ENCODE measurements around the gene IRAK1. TPM values are rescaled to one million over a fixed set of nuclear protein-coding genes. Genes with fewer than 3 reads are reported as not detected.
A peak's percentile ranks its signal among the peaks of the same experiment; 100 is the strongest.

IRAK1 gene
- total RNA-seq, 4 donors from 2014 or later, result 33.0 to 84.7 (median 41.6) TPM

DNA sequence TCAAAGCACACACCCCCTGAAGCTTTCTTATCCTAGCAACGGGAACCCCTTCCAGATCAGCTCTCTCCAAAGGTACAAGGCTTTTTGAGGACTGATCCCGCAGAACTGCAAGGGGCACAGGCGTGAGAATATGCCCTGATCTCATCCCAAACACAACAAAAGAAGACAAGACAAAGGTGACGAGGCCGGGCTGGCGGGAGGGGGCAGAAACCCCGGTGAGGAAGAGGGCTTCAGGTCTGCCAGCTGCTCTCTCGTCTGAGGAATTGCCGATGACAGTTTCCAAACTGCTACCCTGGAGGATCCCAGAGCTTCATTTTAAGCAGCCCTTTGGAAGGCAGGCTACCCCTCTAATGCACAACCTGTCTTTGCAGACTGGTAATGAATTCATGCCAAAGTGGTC is 51.4 kb downstream of the IRAK1 start:
- Histone ChIP-seq H3K4me1 (peaks cover 2 to 59% (median 34%) of the 10 kb centered on the region in 3 donors), H3K9me3 (no peaks in the 10 kb centered on the region), H3K36me3 (peaks cover 0 to 11% of the 10 kb centered on the region in 2 donors), H3K27me3 (no peaks in the 10 kb centered on the region), H3K4me3 (peak overlapping the region in 1 of 2 donors; percentile 76), H3K27ac (peak overlapping the region in 3 of 4 donors; percentile 97 to 99 (median 99))
- TF ChIP-seq, protein P1, sequence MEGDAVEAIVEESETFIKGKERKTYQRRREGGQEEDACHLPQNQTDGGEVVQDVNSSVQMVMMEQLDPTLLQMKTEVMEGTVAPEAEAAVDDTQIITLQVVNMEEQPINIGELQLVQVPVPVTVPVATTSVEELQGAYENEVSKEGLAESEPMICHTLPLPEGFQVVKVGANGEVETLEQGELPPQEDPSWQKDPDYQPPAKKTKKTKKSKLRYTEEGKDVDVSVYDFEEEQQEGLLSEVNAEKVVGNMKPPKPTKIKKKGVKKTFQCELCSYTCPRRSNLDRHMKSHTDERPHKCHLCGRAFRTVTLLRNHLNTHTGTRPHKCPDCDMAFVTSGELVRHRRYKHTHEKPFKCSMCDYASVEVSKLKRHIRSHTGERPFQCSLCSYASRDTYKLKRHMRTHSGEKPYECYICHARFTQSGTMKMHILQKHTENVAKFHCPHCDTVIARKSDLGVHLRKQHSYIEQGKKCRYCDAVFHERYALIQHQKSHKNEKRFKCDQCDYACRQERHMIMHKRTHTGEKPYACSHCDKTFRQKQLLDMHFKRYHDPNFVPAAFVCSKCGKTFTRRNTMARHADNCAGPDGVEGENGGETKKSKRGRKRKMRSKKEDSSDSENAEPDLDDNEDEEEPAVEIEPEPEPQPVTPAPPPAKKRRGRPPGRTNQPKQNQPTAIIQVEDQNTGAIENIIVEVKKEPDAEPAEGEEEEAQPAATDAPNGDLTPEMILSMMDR (IDR thresholded peaks at IDR 0.05), result no peak
- TF ChIP-seq POLR2A (IDR thresholded peaks at IDR 0.05) (no peak), EP300 (IDR thresholded peaks at IDR 0.05) (no peak), POLR2AphosphoS5 (IDR thresholded peaks at IDR 0.05) (no peak)
- 92% methylated on average over 6 of the region's 9 CpGs; no CpG with 5 or more reads in 1 of the 2 donors for WGBS, 2 donors (ENCODE audit: low coverage in 1 of 2)
- no peak for ATAC-seq

DNA sequence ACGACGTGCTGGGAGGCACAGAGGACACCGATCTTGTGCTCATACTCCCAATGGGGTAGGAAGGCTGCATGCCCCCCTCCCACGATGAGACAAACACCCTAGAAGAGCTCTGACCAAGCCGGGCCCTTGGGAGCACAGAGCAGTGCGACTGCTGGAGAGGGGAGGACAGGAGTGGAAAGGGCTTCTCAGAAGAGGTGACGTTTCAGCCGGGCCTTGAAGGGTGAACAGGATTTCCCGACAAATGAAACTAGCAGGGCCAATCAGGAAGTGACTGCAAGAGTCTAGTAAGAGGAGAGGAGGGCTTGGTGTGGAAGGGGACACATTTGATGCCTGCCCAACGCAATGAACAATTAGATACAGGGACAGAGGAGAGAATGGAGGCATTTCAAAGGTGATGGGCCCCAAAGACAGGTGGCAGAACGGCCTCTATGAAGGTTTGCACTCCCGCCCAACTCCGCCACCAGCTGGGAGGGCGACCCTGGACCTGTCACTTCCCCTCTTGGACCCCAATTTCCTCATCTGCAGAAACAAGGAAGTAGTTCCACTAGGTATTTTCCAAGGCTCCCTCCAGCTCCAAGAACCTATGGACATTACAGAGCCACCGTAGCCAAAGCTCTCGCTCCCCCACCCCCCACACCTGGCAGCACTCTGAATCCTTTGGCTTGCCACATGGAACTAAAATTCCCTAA is 52.0 kb downstream of the IRAK1 start:
- H3K9me3 ChIP-seq, result no peaks in the 10 kb centered on the region
- H3K27me3 ChIP-seq, result no peaks in the 10 kb centered on the region
- H3K36me3 ChIP-seq, result peaks cover 0 to 17% of the 10 kb centered on the region in 2 donors
- peak overlapping the region in 3 of 4 donors; percentile 97 to 99 (median 99) for H3K27ac ChIP-seq
- 63% methylated on average over 13 of the region's 16 CpGs; no CpG with 5 or more reads in 1 of the 2 donors for WGBS, 2 donors (ENCODE audit: low coverage in 1 of 2)
- TF ChIP-seq EP300 (IDR thresholded peaks at IDR 0.05), result no peak
- TF ChIP-seq, protein P1 (IDR thresholded peaks at IDR 0.05), result no peak
- H3K4me3 ChIP-seq, result peak overlapping the region in 1 of 2 donors; percentile 76
- ATAC-seq, result no peak
- H3K4me1 ChIP-seq, result peaks cover 2 to 58% (median 34%) of the 10 kb centered on the region in 3 donors

- whole genome bisulfite sequencing, 2 donors (ENCODE audit: low coverage in 1 of 2), result 82% methylated on average over 5 of the region's 14 CpGs; no CpG with 5 or more reads in 1 of the 2 donors
- no peak for TF ChIP-seq POLR2A (IDR thresholded peaks at IDR 0.05)
- no peak for TF ChIP-seq EP300 (IDR thresholded peaks at IDR 0.05)
- TF ChIP-seq, protein P1 (IDR thresholded peaks at IDR 0.05), result no peak
- no peak for TF ChIP-seq POLR2AphosphoS5 (IDR thresholded peaks at IDR 0.05)
- Histone ChIP-seq H3K9me3 (no peaks in the 10 kb centered on the region), H3K4me1 (peaks cover 2 to 58% (median 34%) of the 10 kb centered on the region in 3 donors), H3K4me3 (no peak overlapping the region), H3K27ac (peak overlapping the region in 3 of 4 donors; percentile 97 to 99 (median 99)), H3K27me3 (no peaks in the 10 kb centered on the region), H3K36me3 (peaks cover 0 to 24% of the 10 kb centered on the region in 2 donors)
- ATAC-seq, result no peak
Observed at GRCh38 chrX:153966841-153967535, 52.7 kb downstream of the IRAK1 start.

GRCh38 chrX:153966283-153966688 is 53.4 kb downstream of the IRAK1 start:
- Histone ChIP-seq H3K27ac (peak overlapping the region in 3 of 4 donors; percentile 97 to 99 (median 99)), H3K4me3 (no peak overlapping the region), H3K36me3 (peaks cover 0 to 31% of the 10 kb centered on the region in 2 donors), H3K9me3 (no peaks in the 10 kb centered on the region), H3K27me3 (no peaks in the 10 kb centered on the region), H3K4me1 (peaks cover 2 to 58% (median 34%) of the 10 kb centered on the region in 3 donors)
- ATAC-seq, result peak; percentile 2
- no peak for TF ChIP-seq POLR2A (IDR thresholded peaks at IDR 0.05)
- no peak for TF ChIP-seq POLR2AphosphoS5 (IDR thresholded peaks at IDR 0.05)
- TF ChIP-seq, protein P1 (IDR thresholded peaks at IDR 0.05), result no peak
- WGBS, 2 donors (ENCODE audit: low coverage in 1 of 2), result 78% methylated on average over 4 of the region's 15 CpGs; no CpG with 5 or more reads in 1 of the 2 donors

All from gastroesophageal sphincter (tissue), 4 donors.